NT2/D1 (cell line): ENCODE data around the gene SH3D21.

Experiments used
- DNase-seq: peaks from one replicate; pipeline ENCODE4 v3.0.0-alpha.2; 2011; ENCODE audit warnings: low read depth, low spot score
- H3K27me3 ChIP-seq: 2 replicates; pipeline ENCODE4 v1.6.0; 2011; ENCODE audit warnings: mild to moderate bottlenecking; ENCODE audit not compliant: insufficient read length, insufficient read depth
- H3K36me3 ChIP-seq: 2 replicates; pipeline ENCODE4 v1.6.1; 2011; ENCODE audit warnings: mild to moderate bottlenecking, low read length, mixed read lengths; ENCODE audit not compliant: insufficient read depth, insufficient read length
- H3K4me1 ChIP-seq: 2 replicates; pipeline ENCODE4 v1.5.1; 2011; ENCODE audit not compliant: insufficient read depth, insufficient read length
- H3K4me3 ChIP-seq: 2 replicates; pipeline ENCODE4 v1.5.1; 2011; ENCODE audit warnings: low read depth; ENCODE audit not compliant: insufficient read length
- H3K9ac ChIP-seq: 2 replicates; pipeline ENCODE4 v1.6.0; 2011; ENCODE audit warnings: low read depth; ENCODE audit not compliant: insufficient read length
- H3K9me3 ChIP-seq: 2 replicates; pipeline ENCODE4 v1.5.1; 2011; ENCODE audit warnings: mild to moderate bottlenecking, low read length; ENCODE audit not compliant: insufficient read depth
- SUZ12 ChIP-seq: IDR thresholded peaks from 2 replicates; pipeline ENCODE4 v1.6.1; 2011; ENCODE audit not compliant: insufficient read length, insufficient read depth; ENCODE audit errors: extremely low read depth
- YY1 ChIP-seq: IDR thresholded peaks from 2 replicates; pipeline ENCODE4 v1.6.1; 2011; ENCODE audit not compliant: insufficient read length, insufficient read depth
- ZNF274 ChIP-seq: IDR thresholded peaks from 2 replicates; pipeline ENCODE4 v1.6.1; 2011; ENCODE audit warnings: mild to moderate bottlenecking, low read depth, low read length

SH3D21 gene

GRCh38 chr1:36345353-36345752, 39.2 kb downstream of the SH3D21 start:
- Histone ChIP-seq H3K9me3 (no peaks in the 10 kb centered on the region), H3K9ac (no peak overlapping the region), H3K4me3 (no peak overlapping the region), H3K36me3 (peaks cover 91% of the 10 kb centered on the region), H3K4me1 (peaks cover 15% of the 10 kb centered on the region), H3K27me3 (no peaks in the 10 kb centered on the region)
- DNase-seq = no peak
- no peak for TF ChIP-seq YY1
- no peak for TF ChIP-seq SUZ12
- TF ChIP-seq ZNF274 = no peak

GRCh38 chr1:36346741-36347370, 40.7 kb downstream of the SH3D21 start:
- no peaks in the 10 kb centered on the region for H3K9me3 ChIP-seq
- peaks cover 29% of the 10 kb centered on the region for H3K4me1 ChIP-seq
- H3K4me3 ChIP-seq = no peak overlapping the region
- no peak for DNase-seq
- peaks cover 81% of the 10 kb centered on the region for H3K36me3 ChIP-seq
- no peaks in the 10 kb centered on the region for H3K27me3 ChIP-seq
- TF ChIP-seq ZNF274 = no peak
- no peak for TF ChIP-seq SUZ12
- TF ChIP-seq YY1 = no peak
- no peak overlapping the region for H3K9ac ChIP-seq

- H3K27me3 ChIP-seq = no peaks in the 10 kb centered on the region
- no peak for DNase-seq
- no peaks in the 10 kb centered on the region for H3K9me3 ChIP-seq
- H3K36me3 ChIP-seq = peaks cover 80% of the 10 kb centered on the region
- H3K4me1 ChIP-seq = peaks cover 36% of the 10 kb centered on the region
- no peak overlapping the region for H3K4me3 ChIP-seq
- H3K9ac ChIP-seq = peak overlapping the region; percentile 1
- TF ChIP-seq YY1 = no peak
- TF ChIP-seq ZNF274 = no peak
- TF ChIP-seq SUZ12 = no peak
Measured at GRCh38 chr1:36349241-36349671, 43.1 kb downstream of the SH3D21 start.

GRCh38 chr1:36349839-36350238, 43.7 kb downstream of the SH3D21 start:
- peaks cover 36% of the 10 kb centered on the region for H3K4me1 ChIP-seq
- no peak for DNase-seq
- H3K9me3 ChIP-seq = no peaks in the 10 kb centered on the region
- TF ChIP-seq SUZ12 = no peak
- no peak for TF ChIP-seq ZNF274
- no peak for TF ChIP-seq YY1
- no peaks in the 10 kb centered on the region for H3K27me3 ChIP-seq
- no peak overlapping the region for H3K4me3 ChIP-seq
- H3K9ac ChIP-seq = peak overlapping the region; percentile 17
- H3K36me3 ChIP-seq = peaks cover 80% of the 10 kb centered on the region

GRCh38 chr1:36350659-36351226, 44.6 kb downstream of the SH3D21 start:
- Histone ChIP-seq H3K4me1 (peaks cover 36% of the 10 kb centered on the region), H3K9me3 (no peaks in the 10 kb centered on the region), H3K27me3 (no peaks in the 10 kb centered on the region), H3K4me3 (no peak overlapping the region), H3K36me3 (peaks cover 80% of the 10 kb centered on the region), H3K9ac (no peak overlapping the region)
- no peak for TF ChIP-seq ZNF274
- DNase-seq = no peak

GRCh38 chr1:36351227-36351977, 45.2 kb downstream of the SH3D21 start:
- Histone ChIP-seq H3K4me3 (no peak overlapping the region), H3K27me3 (no peaks in the 10 kb centered on the region), H3K4me1 (peaks cover 36% of the 10 kb centered on the region), H3K36me3 (peaks cover 81% of the 10 kb centered on the region), H3K9ac (peak overlapping the region; percentile 44), H3K9me3 (no peaks in the 10 kb centered on the region)
- DNase-seq = no peak
- no peak for TF ChIP-seq SUZ12
- no peak for TF ChIP-seq ZNF274
- TF ChIP-seq YY1 = no peak

- peak overlapping the region; percentile 7 for H3K9ac ChIP-seq
- H3K27me3 ChIP-seq = no peaks in the 10 kb centered on the region
- peaks cover 80% of the 10 kb centered on the region for H3K36me3 ChIP-seq
- no peak overlapping the region for H3K4me3 ChIP-seq
- TF ChIP-seq YY1 = no peak
- TF ChIP-seq SUZ12 = no peak
- peaks cover 36% of the 10 kb centered on the region for H3K4me1 ChIP-seq
- no peak for DNase-seq
- no peaks in the 10 kb centered on the region for H3K9me3 ChIP-seq
Measured at GRCh38 chr1:36352125-36352909, 46.1 kb downstream of the SH3D21 start.
